Endothelial cell of umbilical vein (primary cell): ENCODE data around the gene CCDC9.

ENCODE experiments used
- JUN ChIP-seq: IDR thresholded peaks from 2 replicates; pipeline ENCODE4 v1.6.1; 2011; ENCODE audit warnings: borderline replicate concordance, low read depth; ENCODE audit not compliant: insufficient read length, insufficient read depth
- TF ChIP-seq, protein P1 (sequence below), 2 donors: IDR thresholded peaks; 1 replicate in 1 of 2; 2 replicates in 1 of 2; pipeline ENCODE4 v1.5.1; 2011; ENCODE audit warnings: low read length in 2 of 2, mild to moderate bottlenecking in 2 of 2, moderate library complexity in 2 of 2, control low read depth in 1 of 2, inconsistent platforms in 1 of 2, low read depth in 1 of 2; ENCODE audit not compliant: insufficient read depth in 1 of 2; ENCODE audit errors: extremely low read depth in 1 of 2

DNA sequence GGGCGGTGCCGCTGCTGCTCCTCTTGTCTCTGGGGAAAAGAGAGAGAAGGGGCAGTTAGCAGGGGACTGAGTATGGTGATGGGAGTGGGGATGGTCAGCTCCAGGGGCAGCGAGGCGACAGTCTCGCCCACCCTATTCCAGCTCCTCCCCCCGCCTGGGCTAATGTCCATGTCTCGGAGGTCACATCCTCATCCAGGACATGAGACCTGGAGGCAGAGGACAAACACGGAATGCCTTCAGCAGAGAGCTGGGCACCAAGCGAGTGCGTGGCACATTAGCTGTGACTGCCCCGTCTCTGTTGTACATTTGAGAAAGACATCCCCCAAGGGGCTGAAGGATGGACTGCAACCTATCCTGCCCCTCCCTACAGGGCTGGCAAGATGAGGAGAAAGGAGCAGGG lies 34.4 kb upstream of the CCDC9 start:
- TF ChIP-seq, protein P1, sequence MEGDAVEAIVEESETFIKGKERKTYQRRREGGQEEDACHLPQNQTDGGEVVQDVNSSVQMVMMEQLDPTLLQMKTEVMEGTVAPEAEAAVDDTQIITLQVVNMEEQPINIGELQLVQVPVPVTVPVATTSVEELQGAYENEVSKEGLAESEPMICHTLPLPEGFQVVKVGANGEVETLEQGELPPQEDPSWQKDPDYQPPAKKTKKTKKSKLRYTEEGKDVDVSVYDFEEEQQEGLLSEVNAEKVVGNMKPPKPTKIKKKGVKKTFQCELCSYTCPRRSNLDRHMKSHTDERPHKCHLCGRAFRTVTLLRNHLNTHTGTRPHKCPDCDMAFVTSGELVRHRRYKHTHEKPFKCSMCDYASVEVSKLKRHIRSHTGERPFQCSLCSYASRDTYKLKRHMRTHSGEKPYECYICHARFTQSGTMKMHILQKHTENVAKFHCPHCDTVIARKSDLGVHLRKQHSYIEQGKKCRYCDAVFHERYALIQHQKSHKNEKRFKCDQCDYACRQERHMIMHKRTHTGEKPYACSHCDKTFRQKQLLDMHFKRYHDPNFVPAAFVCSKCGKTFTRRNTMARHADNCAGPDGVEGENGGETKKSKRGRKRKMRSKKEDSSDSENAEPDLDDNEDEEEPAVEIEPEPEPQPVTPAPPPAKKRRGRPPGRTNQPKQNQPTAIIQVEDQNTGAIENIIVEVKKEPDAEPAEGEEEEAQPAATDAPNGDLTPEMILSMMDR (IDR thresholded peaks at IDR 0.05; ENCODE audit: extremely low read depth in 1 of 2, insufficient read depth in 1 of 2, low read depth in 1 of 2, low read length in 2 of 2), result no peak
- TF ChIP-seq JUN, result no peak
